Thyroid gland (tissue), 4 donors: ENCODE results near the gene CLCA2.

ENCODE experiments used
- CTCF ChIP-seq, 6 experiments: fragments of 200-600 bp in 3 of 6; fragments of 450-650 bp in 3 of 6; sonication (generic) in 3 of 6; IDR thresholded peaks; one replicate each; pipeline ENCODE4 v1.5.1; 2016 to 2019; ENCODE audit warnings: antibody characterized with exemption in 6 of 6, mild to moderate bottlenecking in 2 of 6, inconsistent platforms in 1 of 6, moderate library complexity in 1 of 6
- POLR2A ChIP-seq, 2 donors: fragments of 450-650 bp; IDR thresholded peaks; one replicate each; pipeline ENCODE4 v1.6.1; 2017; ENCODE audit warnings: antibody characterized with exemption in 2 of 2, mild to moderate bottlenecking in 2 of 2, moderate library complexity in 1 of 2

- no peak for TF ChIP-seq POLR2A (IDR thresholded peaks at IDR 0.05)
- no peak for TF ChIP-seq CTCF (IDR thresholded peaks at IDR 0.05)
Observed at GRCh38 chr1:86505564-86505902, 81.6 kb downstream of the CLCA2 start.
